A673 (cell line): ENCODE results near the gene ITSN1.

Experiments
- CTCF ChIP-seq: fragments of 300-800, 200-600 bp; sonication (generic); conservative IDR thresholded peaks from 2 replicates; pipeline ENCODE4 v1.5.1; 2017; ENCODE audit warnings: low read depth, mild to moderate bottlenecking, antibody characterized with exemption, low read length, moderate library complexity, mixed read lengths
- EZH2 ChIP-seq: fragments of 200-600 bp; sonication (generic); IDR thresholded peaks from 2 replicates; pipeline ENCODE4 v1.6.1; 2017; ENCODE audit warnings: borderline replicate concordance, low read depth, mild to moderate bottlenecking, mixed read lengths, antibody characterized with exemption, low read length; ENCODE audit not compliant: poor library complexity, severe bottlenecking

GRCh38 chr21:33869873-33870272 lies 227.6 kb downstream of the ITSN1 start:
- TF ChIP-seq CTCF (no peak), EZH2 (no peak)
